IMR-90 (cell line): ENCODE measurements around the gene IP6K1. TPM values are rescaled to one million over a fixed set of nuclear protein-coding genes. Genes with fewer than 3 reads are reported as not detected.

Source experiments
- ATAC-seq: fragments of 200-7000 bp; cut with Tn5 transposase; 2 replicates; pipeline ENCODE4 v1.9.1; 2020; ENCODE audit warnings: low read depth, mild to moderate bottlenecking, moderate library complexity
- BruUV-seq: library from RNA; stranded (reverse); fragments of 400-500 nt; replicated peaks from 2 replicates; lab custom pipeline; 2021; lab: Mats Ljungman, UMichigan
- CTCF ChIA-PET: fragments of 300-600 bp; formaldehyde crosslinking; extraction: SDS; loops from one replicate; lab custom pipeline; 2021; ENCODE audit warnings: antibody characterized with exemption; lab: Yijun Ruan, JAX
- POLR2A ChIA-PET: fragments of 300-600 bp; sonication (Branson Sonifier 250); formaldehyde crosslinking; loops from one replicate; lab custom pipeline; 2022; ENCODE audit warnings: antibody characterized with exemption; ENCODE audit not compliant: unreplicated experiment; lab: Charles Lee
- DNase-seq: peaks from one replicate; pipeline ENCODE4 v3.0.0; 2013
- H2AFZ ChIP-seq: replicated peaks from 2 replicates; pipeline ENCODE3; 2013; ENCODE audit warnings: low read length, mild to moderate bottlenecking; ENCODE audit not compliant: poor library complexity
- H2AK5ac ChIP-seq: 2 replicates; pipeline ENCODE4 v1.6.1; 2013; ENCODE audit warnings: low read depth, low read length, inconsistent platforms
- H2AK9ac ChIP-seq: replicated peaks from 2 replicates; pipeline ENCODE3; 2013; ENCODE audit warnings: mild to moderate bottlenecking, low read depth, low read length, moderate library complexity; ENCODE audit not compliant: poor library complexity
- H2BK120ac ChIP-seq: 2 replicates; pipeline ENCODE4 v1.6.1; 2013; ENCODE audit warnings: low read depth, low read length, inconsistent platforms
- H2BK15ac ChIP-seq: 3 replicates; pipeline ENCODE4 v1.6.1; 2013; ENCODE audit warnings: low read depth, low read length, inconsistent platforms
- H2BK20ac ChIP-seq: 2 replicates; pipeline ENCODE4 v1.6.1; 2013; ENCODE audit warnings: low read depth, mild to moderate bottlenecking, inconsistent platforms, low read length, moderate library complexity
- H2BK5ac ChIP-seq: 2 replicates; pipeline ENCODE4 v1.6.1; 2013; ENCODE audit warnings: mild to moderate bottlenecking, low read depth, low read length, inconsistent platforms; ENCODE audit not compliant: poor library complexity, severe bottlenecking
- H3K14ac ChIP-seq: replicated peaks from 2 replicates; pipeline ENCODE4 v1.6.1; 2013; ENCODE audit warnings: low read depth, low read length, inconsistent platforms
- H3K18ac ChIP-seq: 2 replicates; pipeline ENCODE4 v1.6.1; 2013; ENCODE audit warnings: low read depth, low read length, control low read depth
- H3K23ac ChIP-seq: 2 replicates; pipeline ENCODE4 v1.6.1; 2013; ENCODE audit warnings: low read depth, low read length, inconsistent platforms
- H3K27ac ChIP-seq: 2 replicates; pipeline ENCODE4 v1.5.1; 2013; ENCODE audit warnings: mild to moderate bottlenecking, control low read depth, low read length; ENCODE audit not compliant: insufficient read depth
- H3K27me3 ChIP-seq: 2 replicates; pipeline ENCODE4 v1.6.1; 2013; ENCODE audit warnings: low read length; ENCODE audit not compliant: control insufficient read depth, insufficient read depth
- H3K36me3 ChIP-seq: 2 replicates; pipeline ENCODE4 v1.6.1; 2013; ENCODE audit warnings: low read length, mixed read lengths; ENCODE audit not compliant: control insufficient read depth, insufficient read depth
- H3K4ac ChIP-seq: 2 replicates; pipeline ENCODE4 v1.6.1; 2013; ENCODE audit warnings: low read depth, low read length, inconsistent platforms
- H3K4me1 ChIP-seq: 2 replicates; pipeline ENCODE4 v1.6.1; 2013; ENCODE audit warnings: low read length, mixed read lengths; ENCODE audit not compliant: control insufficient read depth, insufficient read depth
- H3K4me2 ChIP-seq: 2 replicates; pipeline ENCODE4 v1.6.1; 2013; ENCODE audit warnings: low read depth, mild to moderate bottlenecking, control low read depth, low read length, moderate library complexity
- H3K4me3 ChIP-seq: 2 replicates; pipeline ENCODE4 v1.5.1; 2013; ENCODE audit warnings: low read depth, mild to moderate bottlenecking, control low read depth, low read length, moderate library complexity; ENCODE audit not compliant: insufficient read depth
- H3K56ac ChIP-seq: 2 replicates; pipeline ENCODE4 v1.6.1; 2013; ENCODE audit warnings: low read length, inconsistent platforms; ENCODE audit not compliant: insufficient read depth; ENCODE audit errors: extremely low read depth
- H3K79me1 ChIP-seq, 2 experiments: 2 replicates each; pipeline ENCODE4 v1.6.1; 2013; ENCODE audit warnings: low read length in 2 of 2, inconsistent platforms in 1 of 2, low read depth in 1 of 2
- H3K9ac ChIP-seq: 2 replicates; pipeline ENCODE4 v1.6.1; 2013; ENCODE audit warnings: low read depth, low read length, control low read depth
- H3K9me1 ChIP-seq: 2 replicates; pipeline ENCODE4 v1.6.1; 2013; ENCODE audit warnings: low read length, inconsistent platforms; ENCODE audit not compliant: insufficient read depth
- H3K9me3 ChIP-seq: 2 replicates; pipeline ENCODE4 v1.6.1; 2013; ENCODE audit warnings: low read length; ENCODE audit not compliant: control insufficient read depth, insufficient read depth
- H4K20me1 ChIP-seq: 2 replicates; pipeline ENCODE4 v1.6.1; 2013; ENCODE audit warnings: low read length, inconsistent platforms; ENCODE audit not compliant: insufficient read depth
- H4K5ac ChIP-seq: 2 replicates; pipeline ENCODE4 v1.6.1; 2013; ENCODE audit warnings: mild to moderate bottlenecking, low read depth, low read length, control low read depth
- H4K8ac ChIP-seq, 2 experiments: 2 replicates each; pipeline ENCODE4 v1.6.1; 2013; ENCODE audit warnings: low read depth in 2 of 2, low read length in 2 of 2, control low read depth in 1 of 2, inconsistent platforms in 1 of 2
- H4K91ac ChIP-seq: 2 replicates; pipeline ENCODE4 v1.6.1; 2013; ENCODE audit warnings: low read depth, low read length, inconsistent platforms; ENCODE audit not compliant: insufficient read depth
- MAFK ChIP-seq: IDR thresholded peaks from 2 replicates; pipeline ENCODE4 v1.6.1; 2012; ENCODE audit warnings: low read depth, low read length, improper control_type of control experiment
- WGBS, 2 experiments: methylation state at CpG; one replicate each; pipeline versions ENCODE4 v1.1.5 to v1.1.7; 2013; ENCODE audit warnings: missing lambda C conversion rate in 2 of 2; ENCODE audit not compliant: insufficient read length in 1 of 2; ENCODE audit errors: extremely low coverage in 2 of 2; 5-methylcytosine and 5-hydroxymethylcytosine counted together
- dilution Hi-C: fragments of 300-500 bp; cut with HindIII; formaldehyde crosslinking; loops from one replicate; pipeline ENCODE4 v1.14.3; 2018; ENCODE audit warnings: low sequenced_read_pairs; ENCODE audit not compliant: unreplicated experiment
- in situ Hi-C: fragments of 300-500 bp; cut with MboI; formaldehyde crosslinking; loops from 3 replicates; pipeline ENCODE4 v1.14.3; 2019; ENCODE audit warnings: low sequenced_read_pairs, inconsistent platforms, mixed read lengths
- intact Hi-C: fragments of 100-400 bp; cut with micrococcal nuclease; formaldehyde crosslinking; loops from 2 replicates; pipeline ENCODE4 v1.10.0; 2022
- polyA plus RNA-seq, 3 experiments: library from polyadenylated mRNA; depleted of rRNA; stranded (reverse); fragments of >200 nt; gene quantifications; 2 replicates each; pipeline ENCODE4 v1.2.3, GENCODE V29; 2012; ENCODE audit warnings: low replicate concordance in 1 of 3
- total RNA-seq: library from RNA; depleted of rRNA; stranded (reverse); fragments of >200 nt; gene quantifications from 2 replicates; pipeline ENCODE4 v1.2.3, GENCODE V29; 2012

Gene IP6K1
- total and polyA plus RNA-seq, 2 of the 4 experiments (the other 2 are of a cell fraction) = 28.3 to 28.7 TPM

DNA sequence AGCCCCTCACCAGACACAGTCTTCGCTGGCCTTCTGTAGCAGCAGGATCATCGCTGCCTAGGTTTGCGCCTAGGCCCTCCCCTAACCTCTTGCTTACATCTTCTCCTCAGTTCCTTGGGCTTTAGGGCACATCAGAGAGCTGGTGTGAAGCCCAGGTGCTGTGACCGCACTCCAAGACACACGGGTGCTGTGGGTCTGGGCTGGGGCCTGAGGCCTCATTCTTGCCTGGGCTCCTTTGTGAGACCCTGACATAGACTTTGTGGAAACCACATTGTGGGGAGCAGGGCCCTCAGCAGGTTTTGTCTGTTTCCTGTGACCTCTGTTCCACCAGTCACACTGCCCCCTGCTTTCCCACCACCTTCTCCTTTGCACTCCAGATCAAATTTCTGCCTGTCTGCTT is 74.9 kb downstream of the IP6K1 start:
- ATAC-seq (no peak), DNase-seq (no peak)
- Histone ChIP-seq H3K4me3 (no peak overlapping the region), H2AK5ac (no peak overlapping the region), H3K18ac (no peak overlapping the region), H2BK120ac (no peak overlapping the region), H2AK9ac (no peak overlapping the region), H3K9ac (no peak overlapping the region), H3K27me3 (no peaks in the 10 kb centered on the region), H3K9me1 (no peaks in the 10 kb centered on the region; the same call in 1 of the 2 replicates), H4K8ac (no peak overlapping the region), H2BK15ac (no peak overlapping the region), H4K91ac (no peak overlapping the region), H2BK20ac (no peak overlapping the region), H3K4me2 (no peak overlapping the region), H3K23ac (no peak overlapping the region), H3K14ac (no peak overlapping the region), H4K20me1 (no peaks in the 10 kb centered on the region), H2AFZ (no peak overlapping the region), H2BK5ac (no peak overlapping the region), H3K4me1 (no peaks in the 10 kb centered on the region), H3K9me3 (no peaks in the 10 kb centered on the region), H4K5ac (no peak overlapping the region), H3K56ac (no peak overlapping the region), H3K36me3 (peaks cover 16% of the 10 kb centered on the region; the same call in 1 of the 2 replicates), H3K27ac (no peak overlapping the region), H3K4ac (no peak overlapping the region), H3K79me1 (no peaks in the 10 kb centered on the region)
- CTCF ChIA-PET = no interaction called here
- no TSS peak for BruUV-seq
- intact Hi-C loops (no loop called here), in situ Hi-C loops (no loop called here), dilution Hi-C loops (no loop called here)
- TF ChIP-seq MAFK = no peak
- POLR2A ChIA-PET = no interaction called here
- whole genome bisulfite sequencing, 2 experiments = no CpG with 5 or more reads among the region's 5 CpGs
